OCI-LY1 (cell line): ENCODE measurements around the gene FMN2.

ENCODE experiments used
- CTCF ChIP-seq: fragments of 200-600 bp; sonication (generic), shearing (Covaris generic); IDR thresholded peaks from 2 replicates; pipeline ENCODE4 v1.5.1; 2017; ENCODE audit warnings: mild to moderate bottlenecking, antibody characterized with exemption, low read length, moderate library complexity, mixed read lengths
- EZH2 ChIP-seq: fragments of 200-600 bp; sonication (generic), shearing (Covaris generic); IDR thresholded peaks from 2 replicates; pipeline ENCODE4 v1.8.0; 2017; ENCODE audit warnings: borderline replicate concordance, mixed run types, mild to moderate bottlenecking, antibody characterized with exemption, low read length, moderate library complexity, mixed read lengths

- TF ChIP-seq CTCF (no peak), EZH2 (no peak)
These were observed 270.4 kb downstream of the FMN2 start for GRCh38 chr1:240362046-240362445.
